PC-9 (cell line): ENCODE results near the gene B3GALT6. TPM values are rescaled to one million over a fixed set of nuclear protein-coding genes. Genes with fewer than 3 reads are reported as not detected.

ENCODE experiments used
- BruUV-seq: library from RNA; stranded (reverse); fragments of 400-500 nt; replicated peaks from 2 replicates; lab custom pipeline; 2021; lab: Mats Ljungman, UMichigan
- CTCF ChIA-PET: fragments of 300-600 bp; sonication (Branson Sonifier 250); formaldehyde crosslinking; loops from one replicate; lab custom pipeline; 2022; ENCODE audit warnings: antibody characterized with exemption; lab: Charles Lee
- POLR2A ChIA-PET: fragments of 300-600 bp; sonication (Branson Sonifier 250); formaldehyde crosslinking; loops from one replicate; lab custom pipeline; 2022; ENCODE audit warnings: antibody characterized with exemption; ENCODE audit not compliant: unreplicated experiment; lab: Charles Lee
- DNase-seq, 2 experiments: peaks; one replicate each; pipeline versions ENCODE4 v3.0.0 to v3.0.0-alpha.2; 2015 to 2022; ENCODE audit warnings: mixed read lengths in 1 of 2
- H2AFZ ChIP-seq: fragments of 200-600 bp; sonication (generic); 2 replicates; pipeline ENCODE4 v1.8.1; 2017; ENCODE audit warnings: antibody characterized with exemption
- H3F3A ChIP-seq: fragments of 200-600 bp; sonication (generic); 2 replicates; pipeline ENCODE4 v1.8.1; 2017; ENCODE audit warnings: antibody characterized with exemption, mild to moderate bottlenecking, low read depth; ENCODE audit not compliant: insufficient read depth
- H3K27ac ChIP-seq: fragments of 200-600 bp; sonication (generic); 2 replicates; pipeline ENCODE4 v1.6.1; 2016; ENCODE audit warnings: mixed run types
- H3K27me3 ChIP-seq: fragments of 200-600 bp; sonication (generic); 2 replicates; pipeline ENCODE4 v1.6.1; 2016; ENCODE audit warnings: low read depth, mixed run types; ENCODE audit not compliant: insufficient read depth
- H3K36me3 ChIP-seq: fragments of 200-600 bp; sonication (generic); 2 replicates; pipeline ENCODE4 v1.6.1; 2016; ENCODE audit warnings: low read depth, mixed run types
- H3K4me1 ChIP-seq: fragments of 200-600 bp; sonication (generic); replicated peaks from 2 replicates; pipeline ENCODE4 v1.6.1; 2016; ENCODE audit warnings: mixed run types; ENCODE audit not compliant: insufficient read depth
- H3K4me2 ChIP-seq: fragments of 200-600 bp; sonication (generic); 2 replicates; pipeline ENCODE4 v1.6.1; 2017; ENCODE audit warnings: mixed run types
- H3K4me3 ChIP-seq: fragments of 200-600 bp; sonication (generic); 2 replicates; pipeline ENCODE4 v1.6.1; 2016; ENCODE audit warnings: mixed run types
- H3K79me2 ChIP-seq: fragments of 200-600 bp; sonication (generic); 2 replicates; pipeline ENCODE4 v1.6.1; 2017; ENCODE audit warnings: low read depth, mixed run types
- H3K9me2 ChIP-seq: fragments of 200-600 bp; sonication (generic); 2 replicates; pipeline ENCODE4 v1.8.1; 2017; ENCODE audit warnings: mild to moderate bottlenecking; ENCODE audit not compliant: insufficient read depth
- H3K9me3 ChIP-seq: fragments of 200-600 bp; sonication (generic); 2 replicates; pipeline ENCODE4 v1.8.1; 2016; ENCODE audit warnings: low read depth; ENCODE audit not compliant: insufficient read depth
- H4K20me1 ChIP-seq: fragments of 200-600 bp; sonication (generic); 2 replicates; pipeline ENCODE4 v1.8.1; 2017; ENCODE audit not compliant: insufficient read depth
- CTCF ChIP-seq: fragments of 200-600 bp; sonication (generic); conservative IDR thresholded peaks from 2 replicates; pipeline ENCODE4 v1.6.1; 2017; ENCODE audit warnings: mixed run types, antibody characterized with exemption, mild to moderate bottlenecking, moderate library complexity
- EZH2 ChIP-seq: fragments of 200-600 bp; sonication (generic); IDR thresholded peaks from 2 replicates; pipeline ENCODE4 v1.8.0; 2017; ENCODE audit warnings: antibody characterized with exemption, low read depth
- intact Hi-C: fragments of 100-400 bp; cut with micrococcal nuclease; formaldehyde crosslinking; loops from one replicate; pipeline ENCODE4 v1.10.0; 2022; ENCODE audit not compliant: unreplicated experiment
- total RNA-seq: library from RNA; stranded (reverse); gene quantifications from 2 replicates; pipeline ENCODE4 v1.2.3, GENCODE V29; 2021

B3GALT6 gene
- total RNA-seq, 1 experiment from 2014 or later: 16.2 TPM

DNA sequence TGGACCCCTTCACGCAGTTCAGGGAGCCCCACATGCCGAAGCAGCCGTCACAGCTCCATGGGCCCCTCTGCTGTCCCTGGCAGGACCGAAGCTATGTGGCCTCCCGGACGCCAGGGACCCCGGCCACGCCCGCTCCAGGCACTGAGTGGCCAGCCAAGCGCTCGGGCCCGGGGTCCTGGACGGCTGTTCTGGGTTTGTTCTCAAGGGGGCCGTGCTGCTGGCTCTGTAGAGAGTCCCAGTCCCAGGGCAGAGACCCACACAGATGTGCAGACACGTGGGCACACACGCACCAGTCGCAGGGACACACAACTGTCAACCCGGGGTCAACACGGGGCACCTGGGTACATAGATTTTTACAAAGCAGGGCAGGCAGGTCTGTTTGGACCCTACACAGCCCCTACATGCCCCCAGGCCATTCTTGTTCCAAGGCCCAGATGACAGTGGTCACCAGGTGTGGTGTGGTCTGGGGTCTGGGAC, 6.7 kb downstream of the B3GALT6 start:
- Histone ChIP-seq H3K9me3 (no peaks in the 10 kb centered on the region), H4K20me1 (0 out of 2 replicates have a peak, but pooled peaks cover under 1% of the 10 kb centered on the region), H2AFZ (no peak overlapping the region), H3K4me1 (peaks cover 46% of the 10 kb centered on the region), H3K4me2 (peak overlapping the region; percentile 93), H3K36me3 (no peaks in the 10 kb centered on the region), H3K9me2 (no peaks in the 10 kb centered on the region), H3K4me3 (peak overlapping the region; percentile 43; the same call in 1 of the 2 replicates), H3K27me3 (no peaks in the 10 kb centered on the region), H3K79me2 (peaks cover 24% of the 10 kb centered on the region), H3K27ac (peak overlapping the region; percentile 75), H3F3A (peaks cover 41% of the 10 kb centered on the region; the same call in 1 of the 2 replicates)
- BruUV-seq: no TSS peak
- POLR2A ChIA-PET: interaction anchor here (0.6 kb wide), 1 partner anchor 14 kb away, joined by 4 read pairs; no protein-coding TSS in a partner anchor
- CTCF ChIA-PET: no interaction called here
- intact Hi-C loops: loop anchor here (10.0 kb wide), 1 partner anchor 254 kb away; the partner anchor contains the start of gene PERM1
- DNase-seq: no peak
- TF ChIP-seq EZH2 (no peak), CTCF (no peak)

- Histone ChIP-seq H3F3A (peaks cover 41% of the 10 kb centered on the region; the same call in 1 of the 2 replicates), H3K4me2 (peak overlapping the region; percentile 93), H3K4me3 (no peak overlapping the region), H3K4me1 (peaks cover 41% of the 10 kb centered on the region), H3K9me3 (no peaks in the 10 kb centered on the region), H3K9me2 (no peaks in the 10 kb centered on the region), H3K36me3 (no peaks in the 10 kb centered on the region), H3K79me2 (peaks cover 19% of the 10 kb centered on the region), H3K27ac (no peak overlapping the region), H4K20me1 (no peaks in the 10 kb centered on the region), H2AFZ (no peak overlapping the region), H3K27me3 (no peaks in the 10 kb centered on the region)
- no TSS peak for BruUV-seq
- no peak for DNase-seq
- intact Hi-C loops: loop anchor here (10.0 kb wide), 1 partner anchor 254 kb away; the partner anchor contains the start of gene PERM1
- POLR2A ChIA-PET: no interaction called here
- no peak for TF ChIP-seq CTCF
- no peak for TF ChIP-seq EZH2
- CTCF ChIA-PET: no interaction called here
Observed at GRCh38 chr1:1239227-1239613, 7.2 kb downstream of the B3GALT6 start.

- TF ChIP-seq EZH2 (no peak), CTCF (no peak)
- H3K27me3 ChIP-seq: no peaks in the 10 kb centered on the region
- intact Hi-C loops: loop anchor here (10.0 kb wide), 1 partner anchor 255 kb away; the partner anchor contains the start of gene PERM1
- peaks cover 14% of the 10 kb centered on the region for H3K79me2 ChIP-seq
- no peak overlapping the region for H3K4me3 ChIP-seq
- H2AFZ ChIP-seq: no peak overlapping the region
- ChIA-PET POLR2A (no interaction called here), CTCF (no interaction called here)
- H3K9me2 ChIP-seq: no peaks in the 10 kb centered on the region
- BruUV-seq: no TSS peak
- peaks cover 41% of the 10 kb centered on the region for H3K4me1 ChIP-seq
- no peaks in the 10 kb centered on the region for H3K9me3 ChIP-seq
- no peak overlapping the region for H3K4me2 ChIP-seq
- no peak overlapping the region for H3K27ac ChIP-seq
- H3F3A ChIP-seq: peaks cover 38% of the 10 kb centered on the region; the same call in 1 of the 2 replicates
- no peaks in the 10 kb centered on the region for H3K36me3 ChIP-seq
- no peaks in the 10 kb centered on the region for H4K20me1 ChIP-seq
- peak in 1 of 2 experiments; percentile 54 for DNase-seq
Observed at GRCh38 chr1:1239614-1240347, 7.7 kb downstream of the B3GALT6 start.
